Mucosa of stomach (tissue), 1 donor: ENCODE data around the gene SLC8A1.

Source experiments
- H3K27me3 ChIP-seq: one replicate; pipeline ENCODE4 v1.7.0; 2013; ENCODE audit warnings: mild to moderate bottlenecking, low read length; ENCODE audit not compliant: control insufficient read depth, insufficient read depth
- H3K36me3 ChIP-seq: one replicate; pipeline ENCODE4 v1.7.0; 2013; ENCODE audit warnings: low read length; ENCODE audit not compliant: control insufficient read depth, insufficient read depth
- H3K4me1 ChIP-seq: one replicate; pipeline ENCODE4 v1.7.0; 2013; ENCODE audit warnings: mild to moderate bottlenecking, low read length; ENCODE audit not compliant: control insufficient read depth, insufficient read depth
- H3K4me3 ChIP-seq: one replicate; pipeline ENCODE4 v1.7.0; 2013; ENCODE audit warnings: low read length
- H3K9ac ChIP-seq: one replicate; pipeline ENCODE4 v1.7.0; 2013; ENCODE audit warnings: mild to moderate bottlenecking, low read length, moderate library complexity
- H3K9me3 ChIP-seq: one replicate; pipeline ENCODE4 v1.7.0; 2013; ENCODE audit warnings: mild to moderate bottlenecking, low read length, moderate library complexity; ENCODE audit not compliant: control insufficient read depth
- donor health status: Pancreatic carcinoma.

Gene SLC8A1

DNA sequence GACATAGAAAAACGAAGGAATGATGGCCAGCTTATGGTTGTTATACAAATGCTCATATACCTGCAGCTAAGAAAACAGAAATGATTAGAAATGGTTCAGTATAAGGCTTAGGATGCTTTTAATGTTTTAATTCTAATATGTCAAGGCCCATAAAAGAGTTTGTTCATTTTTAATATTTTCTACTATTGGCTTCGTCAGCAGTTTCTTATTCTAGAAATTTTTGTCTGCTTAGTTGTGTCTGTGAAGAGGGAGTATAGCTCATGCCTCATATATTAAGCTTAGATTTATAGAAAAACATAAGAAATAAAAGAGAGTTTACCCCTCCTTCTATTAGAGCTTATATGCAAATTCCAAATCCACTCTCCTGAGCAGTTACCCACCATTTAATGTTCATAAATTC, 292.6 kb downstream of the SLC8A1 start:
- no peaks in the 10 kb centered on the region for H3K36me3 ChIP-seq
- H3K9ac ChIP-seq: no peak overlapping the region
- H3K9me3 ChIP-seq: no peaks in the 10 kb centered on the region
- no peaks in the 10 kb centered on the region for H3K27me3 ChIP-seq
- no peaks in the 10 kb centered on the region for H3K4me1 ChIP-seq
- H3K4me3 ChIP-seq: no peak overlapping the region

GRCh38 chr2:40158781-40159180, 293.1 kb downstream of the SLC8A1 start:
- no peaks in the 10 kb centered on the region for H3K4me1 ChIP-seq
- H3K9ac ChIP-seq: no peak overlapping the region
- H3K27me3 ChIP-seq: no peaks in the 10 kb centered on the region
- no peak overlapping the region for H3K4me3 ChIP-seq
- H3K36me3 ChIP-seq: no peaks in the 10 kb centered on the region
- no peaks in the 10 kb centered on the region for H3K9me3 ChIP-seq

DNA sequence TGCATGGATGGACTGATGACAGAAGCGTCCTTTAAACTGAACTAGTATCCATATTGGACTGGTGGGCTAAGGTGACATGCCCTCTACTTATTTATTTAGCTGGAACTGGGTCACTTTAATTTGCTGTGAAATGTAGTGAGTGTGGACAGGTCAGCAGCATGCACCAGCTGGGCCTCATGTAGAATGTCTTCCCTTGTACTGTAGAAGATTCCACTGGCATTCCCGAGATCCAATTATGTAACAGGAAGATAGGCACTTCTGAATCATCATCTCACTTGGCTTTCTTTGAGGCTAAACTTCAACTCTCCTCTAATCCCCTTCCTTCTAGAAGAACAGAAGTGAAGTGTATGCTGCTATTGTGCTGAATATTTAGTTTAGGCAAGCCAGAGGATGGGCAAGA, 296.2 kb downstream of the SLC8A1 start:
- no peaks in the 10 kb centered on the region for H3K27me3 ChIP-seq
- no peaks in the 10 kb centered on the region for H3K9me3 ChIP-seq
- H3K36me3 ChIP-seq: no peaks in the 10 kb centered on the region
- no peak overlapping the region for H3K9ac ChIP-seq
- no peaks in the 10 kb centered on the region for H3K4me1 ChIP-seq
- H3K4me3 ChIP-seq: no peak overlapping the region

- H3K27me3 ChIP-seq: no peaks in the 10 kb centered on the region
- no peak overlapping the region for H3K9ac ChIP-seq
- no peaks in the 10 kb centered on the region for H3K9me3 ChIP-seq
- no peaks in the 10 kb centered on the region for H3K36me3 ChIP-seq
- no peak overlapping the region for H3K4me3 ChIP-seq
- H3K4me1 ChIP-seq: no peaks in the 10 kb centered on the region
These were observed 301.6 kb downstream of the SLC8A1 start for GRCh38 chr2:40150266-40150665.

GRCh38 chr2:40148334-40148733, 303.6 kb downstream of the SLC8A1 start:
- Histone ChIP-seq H3K36me3 (no peaks in the 10 kb centered on the region), H3K4me1 (no peaks in the 10 kb centered on the region), H3K27me3 (no peaks in the 10 kb centered on the region), H3K4me3 (no peak overlapping the region), H3K9me3 (no peaks in the 10 kb centered on the region), H3K9ac (no peak overlapping the region)

- no peak overlapping the region for H3K9ac ChIP-seq
- no peaks in the 10 kb centered on the region for H3K36me3 ChIP-seq
- no peaks in the 10 kb centered on the region for H3K4me1 ChIP-seq
- H3K4me3 ChIP-seq: no peak overlapping the region
- H3K9me3 ChIP-seq: no peaks in the 10 kb centered on the region
- H3K27me3 ChIP-seq: no peaks in the 10 kb centered on the region
These were observed 304.5 kb downstream of the SLC8A1 start for GRCh38 chr2:40147360-40147759.

DNA sequence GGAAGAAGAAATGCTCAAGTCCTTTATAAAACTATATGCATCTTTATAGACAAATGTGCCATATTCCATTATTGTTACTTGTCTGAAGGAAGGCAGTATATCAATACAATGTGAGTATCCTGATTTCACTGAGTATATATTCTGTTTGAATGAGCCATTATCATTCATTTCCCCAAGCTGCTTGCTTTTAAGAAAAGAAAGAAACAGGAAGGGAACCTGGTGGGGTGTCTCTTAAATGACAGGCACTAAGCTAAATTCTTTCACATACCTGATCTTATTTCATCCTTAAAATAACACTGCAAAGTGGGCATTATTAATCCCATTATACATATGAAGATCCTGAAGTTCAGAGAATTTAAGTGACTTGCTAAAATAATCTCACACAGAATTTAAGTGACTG, 307.9 kb downstream of the SLC8A1 start:
- H3K27me3 ChIP-seq: no peaks in the 10 kb centered on the region
- H3K4me1 ChIP-seq: no peaks in the 10 kb centered on the region
- H3K4me3 ChIP-seq: no peak overlapping the region
- H3K9ac ChIP-seq: no peak overlapping the region
- no peaks in the 10 kb centered on the region for H3K9me3 ChIP-seq
- no peaks in the 10 kb centered on the region for H3K36me3 ChIP-seq

DNA sequence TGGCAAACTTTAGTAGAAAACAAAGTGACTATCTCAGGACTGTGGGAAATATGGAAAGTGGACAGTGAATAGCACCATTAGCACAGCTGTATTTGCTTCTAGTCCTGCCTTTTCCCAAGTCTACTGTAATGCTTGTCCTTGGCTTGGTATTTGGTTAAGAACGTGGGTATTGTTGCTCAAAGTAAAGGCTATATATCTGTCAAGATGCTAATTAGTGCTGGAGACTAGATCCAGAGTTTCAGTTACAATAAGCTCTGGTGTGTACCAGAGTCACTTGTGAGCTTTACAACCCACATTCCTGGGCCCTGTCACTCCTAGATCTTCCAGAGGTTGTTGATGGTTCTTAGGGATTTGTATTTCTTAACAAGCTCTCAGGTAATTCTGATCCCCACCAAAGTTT, 313.6 kb downstream of the SLC8A1 start:
- Histone ChIP-seq H3K27me3 (no peaks in the 10 kb centered on the region), H3K9me3 (no peaks in the 10 kb centered on the region), H3K9ac (no peak overlapping the region), H3K4me3 (no peak overlapping the region), H3K4me1 (no peaks in the 10 kb centered on the region), H3K36me3 (no peaks in the 10 kb centered on the region)

DNA sequence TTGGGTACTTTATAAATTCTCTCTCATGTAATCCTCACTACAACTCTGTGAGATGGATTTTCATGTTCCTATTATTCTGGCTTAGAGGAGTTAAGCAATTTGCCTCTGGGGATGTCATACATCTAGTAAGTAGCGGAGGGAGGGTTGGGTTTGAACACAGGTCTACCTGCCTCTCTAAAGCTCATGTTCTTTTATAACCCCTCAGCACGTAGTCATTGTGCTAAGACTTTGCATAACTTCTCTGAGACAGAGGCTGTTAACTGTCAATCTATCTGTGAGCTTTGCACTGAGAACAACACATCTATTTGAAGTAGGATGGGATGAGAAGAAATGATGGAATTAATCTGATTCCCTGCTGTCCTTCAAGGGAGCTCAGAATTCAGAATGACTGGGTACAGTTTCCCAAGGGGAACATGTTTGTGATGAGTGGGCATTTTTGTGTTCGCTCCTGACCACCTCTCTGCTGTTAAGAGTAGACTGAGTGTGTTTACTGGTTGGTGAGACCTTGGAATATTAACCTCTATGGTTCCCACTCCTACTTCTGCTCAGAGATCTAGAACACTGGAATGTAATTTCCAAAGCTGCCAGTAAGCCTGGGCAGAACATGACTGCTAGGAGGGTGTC, 320.7 kb downstream of the SLC8A1 start:
- no peaks in the 10 kb centered on the region for H3K9me3 ChIP-seq
- H3K9ac ChIP-seq: no peak overlapping the region
- H3K4me1 ChIP-seq: no peaks in the 10 kb centered on the region
- no peak overlapping the region for H3K4me3 ChIP-seq
- no peaks in the 10 kb centered on the region for H3K27me3 ChIP-seq
- H3K36me3 ChIP-seq: no peaks in the 10 kb centered on the region

- no peaks in the 10 kb centered on the region for H3K4me1 ChIP-seq
- H3K27me3 ChIP-seq: no peaks in the 10 kb centered on the region
- H3K9ac ChIP-seq: no peak overlapping the region
- no peak overlapping the region for H3K4me3 ChIP-seq
- H3K9me3 ChIP-seq: no peaks in the 10 kb centered on the region
- no peaks in the 10 kb centered on the region for H3K36me3 ChIP-seq
These were observed 321.5 kb downstream of the SLC8A1 start for GRCh38 chr2:40130251-40130994.

DNA sequence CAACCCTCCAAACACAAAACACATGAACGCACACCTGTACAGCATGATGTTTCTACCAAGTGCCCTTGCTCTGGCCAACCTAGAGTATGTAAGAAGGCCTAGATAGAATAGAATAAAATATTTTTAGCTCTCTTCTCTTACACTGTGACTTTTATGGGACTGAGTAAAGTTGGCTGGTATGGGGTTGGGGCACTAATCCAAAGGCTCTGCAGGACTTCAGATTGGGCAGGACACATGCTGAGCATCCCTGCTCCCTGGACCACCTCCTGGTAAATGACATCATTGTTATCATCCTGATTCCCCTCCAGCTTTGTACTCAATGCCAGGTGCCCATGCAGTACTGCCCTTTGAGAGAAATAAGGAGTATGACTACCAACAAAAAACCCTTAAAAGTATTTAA, 322.2 kb downstream of the SLC8A1 start:
- H3K4me1 ChIP-seq: no peaks in the 10 kb centered on the region
- no peak overlapping the region for H3K4me3 ChIP-seq
- no peaks in the 10 kb centered on the region for H3K27me3 ChIP-seq
- no peaks in the 10 kb centered on the region for H3K36me3 ChIP-seq
- no peak overlapping the region for H3K9ac ChIP-seq
- H3K9me3 ChIP-seq: no peaks in the 10 kb centered on the region

GRCh38 chr2:40128796-40129195, 323.1 kb downstream of the SLC8A1 start:
- H3K9me3 ChIP-seq: no peaks in the 10 kb centered on the region
- no peak overlapping the region for H3K9ac ChIP-seq
- no peak overlapping the region for H3K4me3 ChIP-seq
- H3K36me3 ChIP-seq: no peaks in the 10 kb centered on the region
- peaks cover under 1% of the 10 kb centered on the region for H3K4me1 ChIP-seq
- H3K27me3 ChIP-seq: no peaks in the 10 kb centered on the region
